Hematopoietic multipotent progenitor cell treated with erythropoietin and hydrocortisone succinate and interleukin-3 and kit ligand, for 15 days (in vitro differentiated cells): Measurements from ENCODE around the gene WDR27.
A peak's percentile ranks its signal among the peaks of the same experiment; 100 is the strongest.

Experiments used
- DNase-seq: peaks from one replicate; pipeline ENCODE4 v3.0.0-alpha.2; 2015; ENCODE audit warnings: low spot score

WDR27 gene

GRCh38 chr6:169701954-169702839, at the start of gene WDR27, which contains the start of gene C6orf120:
WDR27 (minus strand) TSS chr6:169702029; CDS start chr6:169689005, 13,024 bp downstream.
C6orf120 (plus strand) TSS chr6:169702126; CDS start chr6:169702460, 334 bp downstream.
- peak; percentile 96 for DNase-seq

- DNase-seq = no peak
These were observed 44.7 kb upstream of the WDR27 start for GRCh38 chr6:169746556-169746955.

GRCh38 chr6:169745405-169745804, 43.6 kb upstream of the WDR27 start:
- no peak for DNase-seq

DNA sequence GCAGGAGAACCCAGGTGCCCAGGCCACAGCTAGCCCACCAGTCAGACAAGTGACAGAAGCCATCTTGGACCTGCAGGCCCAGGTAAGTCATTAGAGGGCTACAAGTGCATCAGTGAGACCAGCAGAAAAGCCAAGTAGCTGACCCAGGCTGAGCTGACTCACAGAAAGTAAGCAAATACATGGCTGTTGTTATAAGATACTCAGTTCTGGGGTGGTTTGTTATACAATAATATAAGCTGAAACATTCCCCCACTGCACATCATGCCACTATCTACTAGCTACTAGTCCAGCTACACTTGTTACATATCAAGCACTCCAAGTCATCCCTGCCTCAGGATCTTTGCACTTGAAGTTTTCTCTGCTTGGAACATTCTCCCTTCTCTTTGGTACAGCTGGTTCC, 39.5 kb upstream of the WDR27 start:
- DNase-seq = no peak

DNA sequence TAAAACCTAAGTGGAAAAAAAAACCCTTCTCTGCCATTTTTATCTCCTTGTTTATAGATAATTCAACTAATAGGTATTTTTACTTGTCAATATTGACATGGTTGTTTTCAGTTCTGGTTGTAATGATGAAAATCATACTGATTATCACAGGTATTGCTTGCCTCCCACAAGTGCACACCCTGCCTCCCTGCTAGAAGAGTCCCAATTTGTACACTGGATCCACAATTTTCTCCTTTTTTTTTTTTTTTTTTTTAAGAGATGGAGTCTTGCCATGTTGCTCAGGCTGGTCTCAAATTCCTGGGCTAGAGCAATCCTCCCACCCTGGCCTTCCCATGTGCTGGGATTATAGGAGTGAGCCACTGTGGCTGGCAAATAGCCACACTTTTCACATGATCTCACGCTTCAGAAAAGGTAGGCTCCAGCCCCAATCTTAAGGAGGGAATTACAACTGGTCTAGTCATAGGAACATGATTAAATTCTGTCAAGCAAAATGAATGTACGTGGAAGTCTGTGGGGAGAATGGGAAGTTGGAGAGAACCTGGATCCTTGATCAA, 37.2 kb upstream of the WDR27 start:
- no peak for DNase-seq

- no peak for DNase-seq
These were observed 36.6 kb upstream of the WDR27 start for GRCh38 chr6:169738204-169738975.

GRCh38 chr6:169729961-169730360, 28.1 kb upstream of the WDR27 start:
- no peak for DNase-seq

DNA sequence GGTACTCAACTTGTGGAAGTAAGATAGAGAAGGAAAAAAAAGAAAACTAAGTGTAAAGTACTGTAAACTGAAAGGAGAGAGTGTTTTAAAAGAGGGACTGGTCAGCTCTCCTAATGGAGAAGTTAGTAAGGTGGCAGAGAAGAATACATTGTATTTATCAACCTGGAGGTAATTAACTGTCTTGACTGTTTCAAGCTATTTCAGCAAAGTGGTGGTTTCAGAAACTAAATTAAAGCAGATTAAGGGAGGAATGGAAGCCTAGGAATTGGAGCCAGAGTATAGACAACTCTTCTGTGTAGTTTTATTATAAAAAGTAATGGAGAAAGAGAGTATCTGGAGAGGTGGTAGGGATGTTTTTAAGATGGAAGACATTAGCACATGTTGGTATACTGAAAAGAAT, 25.1 kb upstream of the WDR27 start:
- no peak for DNase-seq

DNA sequence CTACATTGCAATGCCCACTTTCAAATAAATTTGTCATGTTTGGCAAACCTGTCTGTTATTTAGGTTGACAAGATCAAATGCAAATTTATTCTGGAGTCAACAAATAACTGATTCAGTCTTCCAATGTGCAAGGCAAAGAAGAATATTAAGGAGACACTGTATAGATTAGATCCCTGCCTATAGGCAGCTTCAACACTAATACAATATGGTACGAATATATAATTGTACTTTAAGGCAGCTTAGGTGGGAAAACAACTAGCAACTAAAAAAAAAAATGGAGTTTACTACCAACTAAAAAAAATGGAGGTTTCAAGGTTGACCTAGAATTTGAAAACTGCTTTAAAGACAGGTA, 24.2 kb upstream of the WDR27 start:
- no peak for DNase-seq

DNA sequence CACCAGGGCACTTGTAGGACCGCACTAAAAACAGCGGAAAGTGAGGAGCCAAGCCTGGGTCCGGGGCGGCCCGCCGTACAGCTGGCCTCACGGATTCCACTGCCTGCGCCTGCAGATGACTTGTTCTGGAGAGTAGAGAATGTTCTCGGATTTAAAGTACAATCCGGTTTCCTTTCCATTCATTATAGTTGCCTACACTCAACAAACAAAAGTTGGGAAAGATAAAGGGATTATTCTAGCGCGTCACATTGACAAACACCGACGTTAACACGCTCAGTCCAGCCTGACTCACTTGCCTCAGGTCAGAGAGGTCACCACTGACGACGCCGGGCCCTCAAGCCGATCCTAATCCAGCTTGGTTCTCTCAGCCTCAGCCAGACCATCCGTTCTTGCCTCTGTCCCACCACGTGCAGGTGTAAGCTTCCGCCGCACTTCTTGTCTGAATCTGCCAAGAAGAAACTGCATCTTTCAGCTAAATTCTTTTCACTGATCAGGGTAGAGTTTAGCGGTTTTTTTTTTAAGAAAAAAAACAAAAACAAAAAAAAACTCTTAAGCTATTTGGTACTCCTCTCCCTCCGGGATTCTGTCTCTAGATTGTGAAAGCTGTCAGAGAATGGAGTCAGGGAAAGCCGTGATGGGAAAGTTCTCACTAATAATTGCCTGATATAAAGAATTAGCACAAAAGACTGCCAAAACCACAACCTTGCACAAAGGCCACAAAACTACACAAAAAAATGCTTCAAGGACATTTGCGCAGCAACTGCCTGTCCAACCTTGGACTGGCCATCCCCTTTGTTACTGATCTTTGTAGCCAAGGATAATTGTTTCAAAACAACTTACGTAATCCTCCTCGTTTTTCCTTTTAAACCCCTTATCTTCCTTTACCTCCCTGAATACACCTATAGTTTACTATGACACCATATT, 23.6 kb upstream of the WDR27 start:
- no peak for DNase-seq

GRCh38 chr6:169724494-169725124, 22.8 kb upstream of the WDR27 start, which contains the start of gene PHF10:
PHF10 (minus strand) TSS chr6:169724500; CDS start chr6:169723931, 569 bp downstream.
- DNase-seq = peak; percentile 23

DNA sequence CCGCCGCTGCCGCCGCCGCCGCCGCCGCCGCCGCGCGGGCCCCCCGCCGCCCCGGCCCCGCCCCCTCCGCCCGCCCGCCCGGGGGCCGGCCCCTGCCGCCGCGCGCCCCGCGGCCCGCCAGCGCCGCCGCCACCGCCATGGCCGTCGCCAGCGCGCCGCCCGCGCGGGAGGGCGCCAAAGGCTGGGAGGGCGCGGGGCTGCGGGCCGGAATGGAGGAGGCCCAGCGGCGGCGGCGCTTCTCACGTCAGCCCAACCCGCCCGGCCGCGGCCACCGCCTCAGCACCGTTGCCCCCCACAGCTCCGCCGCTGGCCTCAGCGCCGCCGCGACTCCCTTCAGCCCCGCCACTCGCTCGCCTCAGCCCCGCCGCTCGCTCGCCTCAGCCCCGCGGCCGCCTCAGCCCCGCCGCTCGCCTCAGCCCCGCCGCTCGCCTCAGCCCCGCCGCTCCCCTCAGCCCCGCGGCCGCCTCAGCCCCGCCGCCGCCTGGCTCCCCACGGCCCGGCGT, 22.2 kb upstream of the WDR27 start:
- peak; percentile 45 for DNase-seq

DNA sequence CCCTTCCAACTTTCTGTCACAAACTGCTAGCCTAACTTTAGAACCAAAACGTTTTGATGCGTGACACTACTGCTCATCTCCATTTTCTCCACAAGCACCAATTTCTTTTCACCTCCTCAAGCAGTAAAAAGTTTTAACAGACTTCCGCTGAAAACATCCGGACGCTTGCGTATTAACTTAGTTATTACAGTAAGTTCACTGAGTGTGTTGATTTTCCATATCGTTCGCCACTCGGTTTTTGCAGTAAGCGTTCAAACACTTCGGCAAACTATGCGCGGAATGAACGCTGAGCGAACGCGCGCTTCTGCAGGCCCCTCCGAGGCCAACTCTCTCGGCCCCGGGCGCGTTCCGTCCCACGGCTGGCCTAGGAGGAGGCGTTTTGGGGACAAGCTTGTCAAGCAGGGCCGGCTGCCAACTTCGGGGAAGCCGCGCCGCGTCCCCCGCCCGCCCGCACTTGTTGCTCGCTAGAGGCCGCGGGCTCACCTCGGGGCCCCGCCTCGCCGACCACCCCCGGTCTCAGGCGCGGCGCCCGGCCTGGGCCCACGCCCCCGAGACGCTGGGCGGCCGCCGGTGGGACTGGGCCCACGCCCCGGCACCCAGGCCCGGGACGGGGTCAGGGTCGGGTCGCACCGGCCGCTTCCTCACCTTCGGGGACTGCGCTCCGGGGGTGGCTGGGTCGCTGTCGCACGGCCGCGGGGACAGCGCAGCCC, 21.5 kb upstream of the WDR27 start:
- DNase-seq = peak; percentile 73

- peak; percentile 32 for DNase-seq
These were observed 20.8 kb upstream of the WDR27 start for GRCh38 chr6:169722362-169723199.

GRCh38 chr6:169720207-169720855, 18.5 kb upstream of the WDR27 start:
- no peak for DNase-seq

DNA sequence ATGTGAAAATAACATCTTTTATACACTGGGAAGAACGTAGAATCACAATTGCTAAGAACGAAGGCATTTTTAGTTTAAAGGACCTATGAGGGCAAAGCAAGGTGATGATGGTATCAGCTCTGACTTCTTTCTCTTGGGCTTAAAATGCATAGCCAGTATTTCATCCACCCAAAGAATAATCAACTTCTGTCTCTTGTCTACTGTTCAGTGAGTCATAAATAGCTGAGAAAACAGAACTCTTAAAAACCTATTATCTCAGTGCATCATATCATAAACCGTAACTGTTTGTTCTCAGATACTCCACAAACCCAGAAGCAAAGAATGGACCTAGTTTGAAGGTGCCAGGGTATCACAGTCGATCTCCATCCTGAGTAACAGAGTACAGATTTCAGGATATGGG, 17.3 kb upstream of the WDR27 start:
- DNase-seq = no peak

DNA sequence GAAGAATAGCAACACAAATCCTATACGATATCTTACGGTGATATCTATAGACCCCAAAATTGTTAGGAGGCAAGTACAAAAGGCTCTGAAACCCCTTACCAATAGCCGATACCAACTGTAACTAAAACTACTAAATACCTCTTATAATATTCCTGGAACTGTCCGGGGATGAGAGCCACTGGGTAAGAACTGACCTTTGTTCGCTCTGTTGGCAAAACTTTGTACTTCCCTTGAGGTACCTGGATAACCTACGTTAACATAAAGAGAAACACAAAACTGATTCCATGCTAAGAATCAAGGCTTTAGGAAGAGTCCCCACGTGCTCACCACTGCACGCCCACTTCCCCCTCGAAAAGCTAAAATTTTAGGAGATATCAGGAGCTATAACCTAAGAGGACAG, 12.8 kb upstream of the WDR27 start:
- DNase-seq = no peak

- DNase-seq = no peak
These were observed 12.3 kb upstream of the WDR27 start for GRCh38 chr6:169714178-169714577.

DNA sequence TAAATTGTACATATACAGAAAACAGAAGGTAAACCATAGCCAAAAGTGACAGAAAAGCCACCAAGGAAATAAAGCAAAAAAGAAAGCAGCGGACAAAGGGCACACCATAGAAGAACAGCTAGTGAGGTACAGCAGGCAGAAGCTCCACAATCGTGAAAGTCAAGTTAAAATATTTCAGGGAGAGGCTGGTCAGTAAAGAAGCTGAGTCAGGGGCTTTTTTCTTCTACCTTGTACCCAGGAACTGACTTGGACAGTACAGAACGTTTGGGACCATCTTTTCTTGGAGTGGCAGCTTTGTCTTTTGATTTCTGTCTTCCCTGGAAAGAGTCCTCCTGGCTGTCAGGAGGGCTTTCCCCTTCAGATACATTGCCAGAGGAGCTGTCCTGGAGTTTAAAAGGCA, 8.2 kb upstream of the WDR27 start:
- DNase-seq = no peak
